HG02970 (cell line): ENCODE measurements around the gene FZR1.
"Not testable (repeated sequence)": the region's sequence is repeated elsewhere in the genome, so short reads cannot be mapped to it uniquely, and the experiment has no call there.

Source experiments
- ATAC-seq: cut with Tn5 transposase; IDR thresholded peaks from one replicate; pipeline ENCODE4 v1.9.1; 2021; ENCODE audit warnings: mild to moderate bottlenecking, moderate library complexity, moderate number of reproducible peaks; ENCODE audit not compliant: unreplicated experiment, low FRiP score

The FZR1 gene

DNA sequence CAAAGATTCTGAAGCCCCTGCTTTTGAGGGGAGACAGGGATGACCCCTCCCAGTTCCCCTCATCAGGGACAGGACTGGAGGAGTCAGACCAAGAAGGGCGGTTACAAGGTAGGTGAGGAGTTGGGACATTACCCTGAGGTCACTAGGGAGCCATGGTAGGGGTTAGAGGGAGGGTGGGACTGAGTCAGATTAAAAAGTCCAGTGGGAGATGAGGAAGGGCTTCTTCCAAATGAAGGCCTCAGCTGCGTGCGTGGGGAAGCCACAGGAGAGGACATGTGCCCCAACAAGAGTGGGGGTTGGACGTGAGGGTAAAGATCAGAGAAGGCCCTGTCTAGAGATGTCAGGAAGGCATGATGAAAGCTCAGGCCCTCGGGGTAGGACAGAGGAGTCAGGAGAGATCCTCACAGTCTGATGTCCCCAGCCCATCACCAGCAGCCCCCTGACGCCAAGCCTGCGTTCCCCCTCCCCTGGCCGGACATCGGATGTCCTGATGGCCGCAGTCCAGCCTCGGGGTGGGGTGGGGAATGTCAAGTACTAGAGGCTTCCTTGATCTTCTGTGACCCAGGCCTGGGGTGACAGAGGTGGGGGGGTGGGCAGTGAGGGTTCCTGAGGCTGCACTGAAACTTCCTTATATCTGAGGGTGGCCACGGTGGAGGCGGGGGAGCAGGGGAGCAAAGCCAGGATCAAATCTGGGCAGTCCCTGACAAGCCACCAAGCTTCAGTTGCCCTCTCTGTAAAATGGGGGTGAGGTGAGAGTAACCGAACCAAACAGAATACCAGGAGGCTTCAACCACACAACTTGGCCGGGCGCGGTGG is 57.8 kb downstream of the FZR1 start:
- ATAC-seq: no peak

DNA sequence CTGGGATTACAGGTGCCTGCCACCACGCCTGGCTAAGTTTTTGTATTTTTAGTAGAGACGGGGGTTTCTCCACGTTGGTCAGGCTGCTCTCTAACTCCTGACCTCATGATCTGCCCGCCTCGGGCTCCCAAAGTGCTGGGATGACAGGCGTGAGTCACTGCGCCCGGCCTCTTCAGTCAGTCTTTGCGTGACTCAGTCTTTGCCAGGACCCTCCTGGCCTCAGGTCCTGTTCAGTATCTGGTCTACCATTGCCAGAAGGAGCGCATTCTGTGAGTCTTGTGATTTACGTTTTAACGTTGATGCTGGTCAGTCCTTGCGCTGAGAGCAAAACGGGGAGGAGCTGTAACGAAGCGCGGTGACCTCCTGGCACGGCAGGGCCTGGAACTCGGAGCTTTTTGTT is 59.0 kb downstream of the FZR1 start:
- ATAC-seq: no peak

DNA sequence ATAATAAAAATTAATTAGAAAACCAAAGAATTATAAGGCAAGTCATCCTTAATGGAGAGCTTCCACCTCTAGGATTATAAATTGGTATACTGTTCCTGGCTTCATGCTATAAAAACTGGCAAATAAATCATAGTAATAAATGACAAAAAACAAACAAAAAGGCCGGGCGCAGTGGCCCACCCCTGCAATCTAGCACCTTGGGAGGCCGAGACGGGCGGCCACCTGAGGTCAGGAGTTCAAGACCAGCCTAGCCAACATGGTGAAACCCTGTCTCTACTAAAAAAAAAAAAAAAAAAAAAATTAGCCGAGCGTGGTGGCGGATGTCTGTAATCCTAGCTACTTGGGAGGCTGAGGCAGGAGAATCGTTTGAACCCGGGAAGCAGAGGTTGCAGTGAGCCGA is 63.9 kb downstream of the FZR1 start:
- not testable (repeated sequence) for ATAC-seq

DNA sequence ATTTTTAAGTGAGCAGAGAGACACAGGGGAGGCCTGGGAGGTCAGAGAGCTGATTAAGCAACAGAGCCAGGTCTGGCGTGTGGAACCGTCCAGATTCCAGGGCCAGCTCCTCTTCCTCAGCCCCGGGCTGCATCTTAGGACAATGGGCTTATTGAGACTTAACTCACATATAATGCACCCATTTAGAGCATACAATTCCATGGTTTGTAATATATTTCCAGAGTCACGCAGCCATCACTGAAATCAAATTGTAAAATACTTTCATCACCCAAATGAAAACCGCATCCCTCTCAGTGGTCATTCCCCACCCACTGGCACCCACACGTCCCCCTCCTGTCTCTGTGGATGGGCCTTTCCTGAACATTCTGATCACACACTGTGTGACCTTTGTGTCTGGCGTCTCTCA is 64.5 kb downstream of the FZR1 start:
- ATAC-seq: no peak

DNA sequence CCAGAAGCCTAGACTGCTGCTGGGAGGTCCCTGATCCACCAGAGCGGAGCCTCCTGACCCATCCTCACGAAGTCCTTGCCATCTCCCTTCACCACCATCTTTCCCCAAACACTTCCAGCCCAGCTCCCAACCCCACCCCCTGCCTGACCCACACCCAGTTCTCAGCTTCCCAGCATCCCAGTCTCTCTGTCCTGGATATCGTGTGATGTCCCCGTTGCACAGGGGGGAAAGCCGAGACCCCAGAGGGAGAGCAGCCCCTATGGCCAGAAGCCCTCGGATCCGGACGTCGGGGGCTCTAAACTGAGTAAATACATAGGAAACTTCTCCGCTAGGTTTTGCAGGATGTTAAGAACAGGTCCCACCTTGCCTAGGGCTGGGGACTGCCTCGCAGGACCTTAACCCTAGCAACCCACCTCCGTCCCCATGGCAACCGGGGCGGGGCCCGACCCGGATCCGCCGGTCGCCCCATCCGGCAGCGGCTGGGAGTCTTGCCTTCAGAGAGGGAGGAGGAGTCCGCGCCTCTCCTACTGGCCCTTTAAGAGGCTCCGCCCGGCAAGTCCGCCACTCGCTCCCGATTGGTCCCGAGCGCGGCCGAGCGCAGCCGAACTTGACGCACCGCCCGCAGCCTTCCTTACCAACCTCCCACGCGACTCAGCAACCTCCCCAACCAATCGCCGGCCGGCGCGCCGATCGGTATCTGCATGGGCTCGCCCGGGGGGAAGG is 66.2 kb downstream of the FZR1 start:
- peak; percentile 94 for ATAC-seq

DNA sequence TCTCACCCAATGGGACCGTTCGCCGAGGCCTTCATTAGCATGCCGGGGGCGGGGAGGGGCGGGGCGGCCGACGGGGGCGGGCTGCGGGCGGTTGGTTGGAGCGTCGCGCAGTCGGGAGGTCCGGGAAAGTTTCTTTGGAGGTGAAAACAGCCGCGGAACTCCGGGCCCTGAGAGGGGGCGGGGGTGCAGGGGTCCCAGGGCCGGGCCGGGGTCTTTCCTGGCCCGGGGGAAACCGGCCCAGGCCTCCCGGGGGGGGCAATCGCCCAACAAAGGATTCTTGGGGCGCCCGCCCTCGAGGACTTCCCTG is 66.7 kb downstream of the FZR1 start, which contains the start of gene HMG20B:
Gene HMG20B, plus strand, starts transcription at position 90 of the 307 bp plus-strand sequence. CDS start 366 bp downstream, outside the sequence.
- ATAC-seq: no peak

DNA sequence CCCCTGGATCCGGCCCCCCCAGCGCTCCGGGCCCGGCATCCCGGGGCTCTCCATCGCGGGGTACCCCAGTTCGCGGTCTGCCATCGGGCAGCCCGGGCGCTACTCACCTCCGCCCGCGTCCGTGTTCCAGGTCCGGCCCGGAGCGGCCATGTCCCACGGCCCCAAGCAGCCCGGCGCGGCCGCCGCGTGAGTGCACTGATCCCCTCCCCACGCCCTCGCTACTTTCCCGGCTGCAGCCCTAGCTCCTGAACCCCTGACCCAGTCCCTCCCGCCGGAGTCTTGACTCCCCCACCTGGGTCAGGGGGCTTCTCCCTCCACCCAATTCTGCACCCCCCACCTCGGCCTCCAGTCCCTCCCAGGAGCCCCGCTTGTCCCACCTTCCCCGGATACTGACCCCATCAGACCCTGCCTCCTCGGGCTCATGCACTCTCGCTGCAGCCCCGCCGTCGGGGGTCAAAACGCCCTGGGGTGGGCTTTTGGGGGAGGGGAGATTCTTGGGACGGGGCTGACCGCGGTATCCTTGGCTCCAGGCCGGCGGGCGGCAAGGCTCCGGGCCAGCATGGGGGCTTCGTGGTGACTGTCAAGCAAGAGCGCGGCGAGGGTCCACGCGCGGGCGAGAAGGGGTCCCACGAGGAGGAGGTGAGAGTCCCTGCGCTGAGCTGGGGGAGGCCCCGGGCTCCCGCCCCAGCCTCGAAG is 67.2 kb downstream of the FZR1 start:
- ATAC-seq: no peak

DNA sequence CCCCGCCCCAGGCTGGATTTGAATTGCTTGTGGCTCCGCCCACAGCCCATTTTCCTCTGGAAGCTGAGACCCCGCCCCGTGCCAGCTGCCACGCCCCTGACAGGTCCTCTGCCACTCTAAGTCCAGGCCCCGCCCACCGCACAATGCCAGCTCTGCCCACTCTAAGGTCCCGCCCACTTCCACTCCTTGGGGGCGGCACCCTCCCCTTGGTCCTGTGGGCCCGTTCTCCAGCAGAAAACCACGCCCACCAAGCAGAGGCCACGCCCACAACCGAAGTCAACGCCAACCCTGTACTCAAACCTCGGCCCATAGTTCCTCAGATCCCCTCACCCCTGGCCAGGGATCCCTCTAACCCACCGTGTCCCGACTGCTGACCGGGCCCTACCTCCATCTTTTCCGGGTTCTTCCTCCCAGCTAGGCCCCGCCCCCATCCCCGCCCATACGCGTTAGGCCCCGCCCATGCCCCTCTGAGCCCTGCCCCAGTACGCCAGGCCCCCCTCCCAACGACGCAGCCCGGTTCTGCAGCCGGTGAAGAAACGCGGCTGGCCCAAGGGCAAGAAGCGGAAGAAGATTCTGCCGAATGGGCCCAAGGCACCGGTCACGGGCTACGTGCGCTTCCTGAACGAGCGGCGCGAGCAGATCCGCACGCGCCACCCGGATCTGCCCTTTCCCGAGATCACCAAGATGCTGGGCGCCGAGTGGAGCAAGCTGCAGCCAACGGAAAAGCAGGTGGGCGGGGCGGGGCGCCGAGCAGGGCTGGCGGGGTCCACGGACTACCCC is 67.9 kb downstream of the FZR1 start:
- no peak for ATAC-seq

DNA sequence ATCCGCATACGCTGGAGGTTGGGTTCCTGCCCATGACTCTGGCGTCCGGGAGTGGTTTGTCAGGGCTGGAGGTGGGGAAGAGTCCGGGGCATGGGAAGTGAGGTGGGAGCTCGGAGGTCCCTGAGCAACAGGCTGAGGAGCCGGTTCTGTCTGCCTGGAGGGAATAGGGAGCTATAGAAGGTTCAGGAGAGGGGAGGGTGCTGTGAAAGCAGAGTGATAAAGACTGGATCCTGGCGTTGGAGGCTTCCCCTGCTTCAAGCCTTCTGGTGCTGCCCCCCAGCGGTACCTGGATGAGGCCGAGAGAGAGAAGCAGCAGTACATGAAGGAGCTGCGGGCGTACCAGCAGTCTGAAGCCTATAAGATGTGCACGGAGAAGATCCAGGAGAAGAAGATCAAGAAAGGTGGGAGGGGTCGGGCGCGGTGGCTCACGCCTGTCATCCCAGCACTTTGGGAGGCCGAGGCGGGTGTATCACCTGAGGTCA is 69.2 kb downstream of the FZR1 start:
- ATAC-seq: no peak

DNA sequence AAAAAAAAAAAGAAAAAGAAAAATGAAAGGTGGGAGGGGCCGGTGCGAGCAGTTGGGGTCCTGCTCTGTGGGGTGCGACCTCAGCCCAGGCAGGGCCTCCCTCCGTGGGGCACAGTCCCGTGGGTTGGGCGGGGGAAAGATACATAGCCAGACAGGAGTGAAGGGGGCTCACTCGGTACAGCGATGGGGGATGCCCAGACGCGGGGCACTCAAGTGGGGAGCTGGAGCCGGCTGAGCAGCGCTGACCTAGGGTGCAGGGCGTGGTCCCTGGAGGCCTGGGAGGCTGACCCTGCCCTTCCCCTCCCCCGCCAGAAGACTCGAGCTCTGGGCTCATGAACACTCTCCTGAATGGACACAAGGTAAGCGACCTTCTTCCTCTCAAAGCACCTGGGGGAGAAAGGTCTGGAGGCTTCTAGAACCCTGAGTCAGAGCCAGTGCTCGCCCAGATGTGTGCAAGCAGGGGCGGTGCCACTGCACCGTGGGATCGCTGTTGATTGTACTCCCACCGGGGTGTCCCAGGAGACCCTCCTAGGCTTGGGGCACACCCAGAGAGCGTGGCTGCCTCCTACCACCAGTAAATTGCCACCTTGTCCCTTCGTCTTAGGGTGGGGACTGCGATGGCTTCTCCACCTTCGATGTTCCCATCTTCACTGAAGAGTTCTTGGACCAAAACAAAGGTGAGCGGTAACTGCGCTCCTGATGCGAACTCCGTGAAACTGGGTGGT is 70.0 kb downstream of the FZR1 start:
- no peak for ATAC-seq

DNA sequence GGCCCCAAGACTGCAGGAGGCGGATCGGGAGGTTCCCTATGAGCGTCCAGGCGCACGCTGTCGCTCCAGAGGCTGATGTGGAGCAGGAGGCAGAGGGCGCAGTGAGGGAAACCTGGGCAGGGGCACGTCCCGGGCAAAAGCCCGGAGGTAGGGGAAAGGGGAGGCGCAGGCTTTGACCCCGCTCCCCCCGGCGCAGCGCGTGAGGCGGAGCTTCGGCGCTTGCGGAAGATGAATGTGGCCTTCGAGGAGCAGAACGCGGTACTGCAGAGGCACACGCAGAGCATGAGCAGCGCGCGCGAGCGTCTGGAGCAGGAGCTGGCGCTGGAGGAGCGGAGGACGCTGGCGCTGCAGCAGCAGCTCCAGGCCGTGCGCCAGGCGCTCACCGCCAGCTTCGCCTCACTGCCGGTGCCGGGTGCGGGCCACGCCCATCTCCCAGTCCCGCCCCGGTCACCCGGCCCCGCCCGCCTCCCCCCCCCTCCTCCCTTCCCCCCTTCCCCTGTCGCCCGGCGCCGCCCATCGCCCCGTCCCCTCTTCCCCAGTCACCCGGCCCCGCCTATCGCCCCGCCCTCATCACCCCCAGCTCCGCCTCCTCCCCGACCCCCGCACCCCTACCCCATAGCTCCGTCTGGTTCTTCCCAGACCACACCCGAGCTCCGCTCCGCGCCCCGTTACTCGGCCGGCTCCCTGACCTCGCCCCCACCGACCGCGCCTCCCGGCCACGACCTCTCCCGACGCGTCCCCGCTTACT is 70.8 kb downstream of the FZR1 start:
- ATAC-seq: no peak

DNA sequence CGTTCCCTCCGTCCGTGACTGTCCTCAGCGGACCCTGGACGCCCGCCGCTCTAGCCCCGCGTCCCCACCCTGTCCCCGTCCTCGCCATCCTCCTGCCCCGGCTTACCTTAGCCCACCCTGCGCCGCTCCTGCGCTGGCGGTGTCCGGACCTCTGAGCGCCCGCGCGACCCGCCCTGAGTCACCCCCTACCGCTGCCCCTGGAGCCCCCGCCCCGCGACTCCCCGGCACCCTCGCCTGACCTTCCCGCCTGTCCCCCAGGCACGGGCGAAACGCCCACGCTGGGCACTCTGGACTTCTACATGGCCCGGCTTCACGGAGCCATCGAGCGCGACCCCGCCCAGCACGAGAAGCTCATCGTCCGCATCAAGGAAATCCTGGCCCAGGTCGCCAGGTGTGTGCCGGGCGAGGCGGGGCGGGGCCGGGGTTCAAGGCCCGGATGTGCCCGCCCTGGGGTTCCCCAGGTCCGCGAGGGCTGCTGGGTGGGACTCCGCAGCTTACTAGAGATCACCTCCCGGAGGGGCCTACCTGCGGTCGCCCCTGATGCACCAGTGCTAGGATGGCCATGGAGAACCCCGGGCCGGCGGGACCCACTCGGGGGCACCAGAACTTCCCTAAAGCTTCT is 71.7 kb downstream of the FZR1 start:
- ATAC-seq: no peak

DNA sequence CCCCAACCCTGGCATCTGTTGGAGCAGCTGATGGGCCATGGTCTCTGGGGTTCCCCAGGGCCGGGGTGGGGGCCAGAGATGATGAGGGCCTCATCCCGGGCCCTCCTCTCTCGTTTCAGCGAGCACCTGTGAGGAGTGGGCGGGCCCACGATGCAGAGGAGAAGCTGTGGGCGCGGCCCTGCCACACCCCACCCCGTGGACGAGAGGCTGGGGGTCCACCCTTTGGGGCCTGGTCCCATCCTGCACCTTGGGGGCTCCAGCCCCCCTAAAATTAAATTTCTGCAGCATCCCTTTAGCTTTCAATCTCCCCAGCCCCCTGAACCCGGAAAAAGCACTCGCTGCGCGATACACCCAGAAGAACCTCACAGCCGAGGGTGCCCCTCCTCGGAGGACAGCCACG is 72.3 kb downstream of the FZR1 start:
- ATAC-seq: no peak

DNA sequence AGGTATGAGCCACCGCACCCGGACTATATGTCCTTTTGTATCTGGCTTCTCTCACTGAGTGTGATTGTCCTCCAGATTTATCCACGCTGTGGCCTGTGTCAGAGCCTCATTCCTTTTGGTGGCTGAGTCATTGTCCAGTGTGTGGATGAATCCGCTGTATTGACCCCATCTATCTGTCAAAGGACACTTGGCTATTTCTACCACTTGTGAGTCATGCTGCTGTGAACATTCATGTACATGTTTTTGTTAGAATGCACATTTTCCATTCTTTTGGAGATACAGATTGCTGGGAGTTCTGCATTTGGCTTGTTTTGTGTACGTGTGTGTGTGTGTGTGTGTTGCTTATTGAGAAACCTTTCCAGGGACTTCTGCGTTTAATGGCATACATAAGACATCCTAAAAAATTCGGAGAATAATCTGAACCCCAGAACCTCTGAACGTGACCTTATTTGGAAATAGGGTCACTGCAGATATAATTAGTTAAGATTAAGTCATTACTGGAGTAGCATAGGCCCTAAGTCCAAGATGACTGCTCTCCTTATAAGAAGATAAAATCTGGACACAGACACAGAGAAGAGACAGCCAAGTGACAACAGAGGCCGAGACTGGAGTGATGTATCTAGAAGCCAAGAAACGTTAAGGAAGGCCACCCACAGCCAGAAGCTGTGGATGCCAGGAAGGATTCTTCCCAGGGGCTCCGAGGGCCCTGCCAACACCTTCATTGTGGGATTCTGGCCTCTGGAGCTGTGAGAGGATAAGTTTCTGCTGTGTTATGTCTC is 74.2 kb downstream of the FZR1 start:
- no peak for ATAC-seq

DNA sequence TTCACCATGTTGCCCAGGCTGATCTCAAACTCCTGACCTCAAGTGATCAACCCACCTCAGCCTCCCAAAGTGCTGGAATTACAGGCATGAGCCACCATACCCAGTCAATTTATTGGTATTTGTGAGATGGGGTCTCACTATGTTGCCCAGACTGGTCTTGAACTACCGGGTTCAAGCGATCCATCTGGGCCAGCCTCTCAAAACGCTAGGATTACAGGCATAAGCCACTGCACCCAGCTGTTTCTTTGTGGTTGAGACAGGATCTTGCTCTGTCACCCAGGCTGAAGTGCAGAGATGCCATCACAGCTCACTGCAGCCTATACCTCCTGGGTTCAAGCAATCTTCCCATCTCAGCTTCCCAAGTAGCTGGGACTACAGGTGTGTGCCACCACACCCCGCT is 75.7 kb downstream of the FZR1 start:
- ATAC-seq: not testable (repeated sequence)

DNA sequence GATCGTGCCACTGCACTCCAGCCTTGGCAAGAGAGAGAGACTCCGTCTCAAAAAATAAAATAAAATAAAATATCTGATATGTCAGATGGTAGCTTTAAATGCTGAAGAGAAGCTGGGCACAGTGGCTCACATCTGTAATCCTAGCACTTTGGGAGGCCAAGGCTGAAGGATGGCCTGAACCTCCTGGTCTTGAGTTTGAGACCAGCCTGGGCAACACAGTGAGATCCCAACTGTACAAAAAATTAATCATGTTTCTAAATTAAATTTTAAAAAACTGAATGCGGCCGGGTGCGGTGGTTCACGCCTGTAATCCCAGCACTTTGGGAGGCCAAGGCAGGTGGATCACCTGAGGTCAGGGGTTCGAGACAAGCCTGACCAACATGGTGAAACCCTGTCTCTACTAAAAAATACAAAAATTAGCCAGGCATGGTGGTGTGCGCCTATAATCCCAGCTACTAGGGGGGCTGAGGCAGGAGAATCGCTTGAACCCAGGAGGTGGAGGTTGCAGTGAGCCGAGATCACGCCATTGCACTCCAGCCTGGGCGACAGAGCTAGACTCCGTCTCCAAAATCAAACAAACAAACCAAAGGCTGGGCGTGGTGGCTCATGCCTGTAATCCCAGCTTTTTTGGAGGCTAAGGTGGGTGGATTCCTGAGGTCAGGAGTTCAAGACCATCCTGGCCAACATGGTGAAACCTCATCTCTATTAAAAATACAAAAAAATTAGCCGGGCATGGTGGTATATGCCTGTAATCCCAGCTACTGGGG is 78.1 kb downstream of the FZR1 start:
- not testable (repeated sequence) for ATAC-seq
